ENCODE results near the gene NOTCH2. TPM values are rescaled to one million over a fixed set of nuclear protein-coding genes. Genes with fewer than 3 reads are reported as not detected.

NOTCH2 gene
- total and polyA plus RNA-seq, 12 donors = 5.4 to 138 (median 71.5) TPM

- TF ChIP-seq, protein P1, sequence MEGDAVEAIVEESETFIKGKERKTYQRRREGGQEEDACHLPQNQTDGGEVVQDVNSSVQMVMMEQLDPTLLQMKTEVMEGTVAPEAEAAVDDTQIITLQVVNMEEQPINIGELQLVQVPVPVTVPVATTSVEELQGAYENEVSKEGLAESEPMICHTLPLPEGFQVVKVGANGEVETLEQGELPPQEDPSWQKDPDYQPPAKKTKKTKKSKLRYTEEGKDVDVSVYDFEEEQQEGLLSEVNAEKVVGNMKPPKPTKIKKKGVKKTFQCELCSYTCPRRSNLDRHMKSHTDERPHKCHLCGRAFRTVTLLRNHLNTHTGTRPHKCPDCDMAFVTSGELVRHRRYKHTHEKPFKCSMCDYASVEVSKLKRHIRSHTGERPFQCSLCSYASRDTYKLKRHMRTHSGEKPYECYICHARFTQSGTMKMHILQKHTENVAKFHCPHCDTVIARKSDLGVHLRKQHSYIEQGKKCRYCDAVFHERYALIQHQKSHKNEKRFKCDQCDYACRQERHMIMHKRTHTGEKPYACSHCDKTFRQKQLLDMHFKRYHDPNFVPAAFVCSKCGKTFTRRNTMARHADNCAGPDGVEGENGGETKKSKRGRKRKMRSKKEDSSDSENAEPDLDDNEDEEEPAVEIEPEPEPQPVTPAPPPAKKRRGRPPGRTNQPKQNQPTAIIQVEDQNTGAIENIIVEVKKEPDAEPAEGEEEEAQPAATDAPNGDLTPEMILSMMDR (IDR thresholded peaks at IDR 0.05) = no peak
- H3K9me3 ChIP-seq (replicated peaks in 1 of 3) = no peaks in the 10 kb centered on the region
- intact Hi-C loops (cut with DNase I) = no loop called here
- no peak for DNase-seq
- no peaks in the 10 kb centered on the region for H3K27me3 ChIP-seq
- peaks cover 0 to 15% of the 10 kb centered on the region in 2 donors for H3K36me3 ChIP-seq (replicated peaks in 1 of 2)
- 69 to 77% (median 73%) methylated on average over 4 of the region's 4 CpGs for WGBS, 4 donors
- H3K27ac ChIP-seq = no peak overlapping the region
- no peak overlapping the region for H3K4me3 ChIP-seq
- H3K4me1 ChIP-seq (replicated peaks in 1 of 2) = no peaks in the 10 kb centered on the region
Measured at GRCh38 chr1:119910618-119911017, 158.8 kb downstream of the NOTCH2 start.

GRCh38 chr1:119909890-119910596 lies 159.4 kb downstream of the NOTCH2 start:
- Histone ChIP-seq H3K27ac (no peak overlapping the region), H3K9me3 (replicated peaks in 1 of 3) (no peaks in the 10 kb centered on the region), H3K27me3 (no peaks in the 10 kb centered on the region), H3K4me1 (replicated peaks in 1 of 2) (no peaks in the 10 kb centered on the region), H3K36me3 (replicated peaks in 1 of 2) (peaks cover 0 to 10% of the 10 kb centered on the region in 2 donors), H3K4me3 (no peak overlapping the region)
- no peak for DNase-seq
- WGBS, 4 donors = 74 to 88% (median 80%) methylated on average over 6 to 9 of the region's 9 CpGs
- TF ChIP-seq, protein P1 (IDR thresholded peaks at IDR 0.05) = no peak
- TF ChIP-seq POLR2A (IDR thresholded peaks at IDR 0.05) = no peak
- intact Hi-C loops (cut with DNase I) = no loop called here

DNA sequence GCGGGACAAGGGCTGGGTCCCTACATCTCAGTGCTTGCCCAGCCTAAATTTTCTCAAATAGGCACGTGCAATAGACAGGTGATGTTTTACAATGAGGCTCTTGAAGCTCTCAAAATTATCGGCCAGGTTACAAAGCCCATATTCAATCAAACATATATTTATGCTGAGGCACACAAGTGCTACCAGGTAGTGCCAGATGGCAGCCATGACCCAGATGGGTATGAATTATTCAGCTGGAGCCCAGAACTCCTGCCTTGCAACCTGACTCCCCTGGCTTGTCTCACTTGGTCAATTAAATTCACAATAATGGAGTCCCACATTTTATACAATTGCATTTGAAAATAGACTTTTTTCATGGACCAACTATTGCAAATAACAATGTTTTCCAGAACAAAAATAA lies 160.8 kb downstream of the NOTCH2 start:
- DNase-seq = no peak
- intact Hi-C loops (cut with DNase I) = no loop called here
- no peak overlapping the region for H3K27ac ChIP-seq

DNA sequence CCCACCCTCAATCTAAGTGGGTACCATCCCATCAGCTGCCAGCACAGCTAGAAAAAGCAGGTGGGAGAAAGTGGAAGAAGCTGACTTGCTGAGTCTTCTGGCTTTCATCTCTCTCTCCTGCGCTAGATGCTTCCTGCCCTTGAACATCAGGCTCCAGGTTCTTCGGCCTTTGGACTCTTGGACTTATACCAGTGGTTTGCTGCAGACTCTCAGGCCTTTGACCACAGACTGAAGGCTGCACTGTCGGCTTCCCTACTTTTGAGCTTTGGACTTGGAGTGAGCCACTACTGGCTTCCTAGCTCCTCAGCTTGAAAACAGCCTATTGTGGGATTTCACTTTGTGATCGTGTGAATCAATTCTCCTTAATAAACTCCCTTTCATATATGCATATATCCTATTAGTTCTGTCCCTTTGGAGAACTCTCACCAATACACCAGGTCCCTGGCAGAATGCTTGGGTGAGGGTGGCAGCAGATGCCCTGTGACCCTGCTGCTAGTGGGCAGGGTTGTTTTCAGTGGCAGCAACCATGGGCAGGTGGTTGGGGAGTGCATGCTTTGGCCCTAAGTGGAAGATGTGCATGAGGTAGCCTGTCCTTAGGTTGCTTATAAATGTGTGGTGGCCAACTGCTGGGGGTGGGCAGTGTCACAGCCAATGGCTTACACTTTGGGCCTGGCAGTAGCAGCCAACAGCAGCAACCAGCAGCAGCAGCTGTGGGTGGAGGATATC lies 162.4 kb downstream of the NOTCH2 start:
- intact Hi-C loops (cut with DNase I) = no loop called here
- no peaks in the 10 kb centered on the region for H3K36me3 ChIP-seq (replicated peaks in 1 of 2)
- TF ChIP-seq POLR2A (IDR thresholded peaks at IDR 0.05) = no peak
- TF ChIP-seq, protein P1 (IDR thresholded peaks at IDR 0.05) = no peak
- no peaks in the 10 kb centered on the region for H3K4me1 ChIP-seq (replicated peaks in 1 of 2)
- 83 to 97% (median 88%) methylated on average over 4 of the region's 4 CpGs for WGBS, 4 donors
- H3K27me3 ChIP-seq = no peaks in the 10 kb centered on the region
- H3K27ac ChIP-seq = no peak overlapping the region
- no peak overlapping the region for H3K4me3 ChIP-seq
- no peaks in the 10 kb centered on the region for H3K9me3 ChIP-seq (replicated peaks in 1 of 3)
- no peak for DNase-seq

More for the DNA sequence above, 160.8 kb downstream of the NOTCH2 start:
- Histone ChIP-seq H3K4me1 (replicated peaks in 1 of 2) (no peaks in the 10 kb centered on the region), H3K36me3 (replicated peaks in 1 of 2) (peaks cover 0 to 3% of the 10 kb centered on the region in 2 donors), H3K9me3 (replicated peaks in 1 of 3) (no peaks in the 10 kb centered on the region), H3K4me3 (no peak overlapping the region), H3K27me3 (no peaks in the 10 kb centered on the region)
- TF ChIP-seq, protein P1 (IDR thresholded peaks at IDR 0.05) = no peak
- no peak for TF ChIP-seq POLR2A (IDR thresholded peaks at IDR 0.05)
- WGBS, 4 donors = 91 to 95% (median 92%) methylated on average over 3 of the region's 3 CpGs

Measured in adrenal gland (tissue), 12 donors.